Activated naive CD8-positive, alpha-beta T cell treated with anti-CD3 and anti-CD28 coated beads, Interleukin-2, amount 50 U/mL, for 24 hours (primary cell): ENCODE data around the gene SRPK2.
"Not testable (repeated sequence)": the region's sequence is repeated elsewhere in the genome, so short reads cannot be mapped to it uniquely, and the experiment has no call there.

Experiments used
- ATAC-seq: fragments of 150-1000 bp; cut with Tn5 transposase; one replicate; pipeline ENCODE4 v1.10.0; 2021
- DNase-seq: peaks from one replicate; pipeline ENCODE4 v3.0.0; 2021
- H3K27ac Mint-ChIP-seq: one replicate; pipeline ENCODE4 v1.8.0; 2021; ENCODE audit warnings: mild to moderate bottlenecking, mixed read lengths
- H3K27me3 Mint-ChIP-seq: one replicate; pipeline ENCODE4 v1.8.0; 2021; ENCODE audit warnings: mixed read lengths
- H3K36me3 Mint-ChIP-seq: one replicate; pipeline ENCODE4 v1.8.0; 2021; ENCODE audit warnings: low read depth, mixed read lengths
- H3K4me1 Mint-ChIP-seq: one replicate; pipeline ENCODE4 v1.8.0; 2021; ENCODE audit warnings: mixed read lengths
- H3K4me3 Mint-ChIP-seq: one replicate; pipeline ENCODE4 v1.8.0; 2021; ENCODE audit warnings: mild to moderate bottlenecking, moderate library complexity, mixed read lengths
- H3K9me3 Mint-ChIP-seq: one replicate; pipeline ENCODE4 v1.8.0; 2021; ENCODE audit warnings: mixed read lengths

The SRPK2 gene

DNA sequence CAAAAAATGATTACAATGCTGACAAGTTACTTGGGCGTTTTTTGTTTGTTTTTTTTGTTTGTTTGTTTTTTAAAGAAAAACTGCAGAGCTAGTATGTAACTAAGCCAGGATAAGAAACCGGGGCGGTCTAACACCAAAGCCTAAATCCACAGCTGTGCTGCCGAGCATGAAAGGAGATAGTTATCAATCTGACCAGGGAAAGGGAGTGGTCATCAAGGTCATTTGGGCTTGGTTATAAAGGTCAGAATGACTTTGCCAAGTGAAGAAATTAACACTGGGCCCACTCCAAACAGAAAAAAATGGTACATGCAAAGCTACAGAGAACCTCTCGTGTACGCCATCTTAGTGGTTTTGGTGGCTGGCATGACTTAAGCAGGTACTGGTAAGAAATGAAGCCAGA, 104.7 kb downstream of the SRPK2 start:
- ATAC-seq (no peak), DNase-seq (no peak)
- Mint-ChIP-seq H3K4me3 (no peak overlapping the region), H3K27me3 (no peaks in the 10 kb centered on the region), H3K4me1 (peaks cover 23% of the 10 kb centered on the region), H3K36me3 (no peaks in the 10 kb centered on the region), H3K9me3 (no peaks in the 10 kb centered on the region), H3K27ac (no peak overlapping the region)

- no peak overlapping the region for H3K4me3 Mint-ChIP-seq
- H3K36me3 Mint-ChIP-seq: no peaks in the 10 kb centered on the region
- peaks cover 21% of the 10 kb centered on the region for H3K4me1 Mint-ChIP-seq
- ATAC-seq: no peak
- DNase-seq: no peak
- H3K27ac Mint-ChIP-seq: no peak overlapping the region
- no peaks in the 10 kb centered on the region for H3K27me3 Mint-ChIP-seq
- H3K9me3 Mint-ChIP-seq: no peaks in the 10 kb centered on the region
Measured at GRCh38 chr7:105281966-105282365, 106.8 kb downstream of the SRPK2 start.

DNA sequence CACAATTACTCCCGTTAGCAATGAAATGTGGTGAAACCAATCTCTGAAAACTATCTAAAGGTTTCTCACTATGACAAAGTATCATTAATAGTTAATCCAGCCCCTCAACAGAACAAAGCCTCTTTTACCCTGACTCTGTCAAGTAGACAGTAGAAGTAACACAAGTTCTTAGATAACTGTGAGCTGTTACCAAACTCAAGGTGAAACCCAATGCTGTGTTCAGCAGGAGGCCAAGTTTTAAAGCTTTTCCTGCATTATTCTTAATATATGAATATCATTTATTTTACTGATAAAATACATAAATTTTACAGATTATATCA, 109.1 kb downstream of the SRPK2 start:
- Mint-ChIP-seq H3K36me3 (no peaks in the 10 kb centered on the region), H3K9me3 (no peaks in the 10 kb centered on the region), H3K4me1 (peaks cover 16% of the 10 kb centered on the region), H3K27ac (no peak overlapping the region), H3K27me3 (no peaks in the 10 kb centered on the region), H3K4me3 (no peak overlapping the region)
- ATAC-seq (no peak), DNase-seq (no peak)

GRCh38 chr7:105278973-105279687, 109.6 kb downstream of the SRPK2 start:
- H3K4me3 Mint-ChIP-seq: no peak overlapping the region

DNA sequence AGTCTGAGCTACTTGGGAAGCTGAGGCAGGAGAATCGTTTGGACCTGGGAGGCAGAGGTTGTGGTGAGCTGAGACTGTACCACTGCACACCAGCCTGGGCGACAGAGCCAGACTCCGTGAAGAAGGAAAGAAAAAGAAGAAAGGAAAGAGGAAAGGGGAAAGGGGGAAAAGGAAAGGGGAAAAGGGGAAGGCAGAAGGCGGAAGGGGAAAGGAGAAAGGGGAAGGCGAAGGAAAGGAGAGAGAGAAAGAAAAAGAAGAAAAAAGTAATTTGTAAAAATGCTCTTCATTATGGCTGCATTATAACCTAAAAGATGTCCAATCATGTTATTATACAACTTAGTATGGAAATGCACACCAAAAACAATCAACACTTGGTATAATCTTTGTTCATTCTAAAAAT, 110.2 kb downstream of the SRPK2 start:
- Mint-ChIP-seq H3K4me1 (peaks cover 14% of the 10 kb centered on the region), H3K36me3 (no peaks in the 10 kb centered on the region), H3K27ac (no peak overlapping the region), H3K4me3 (no peak overlapping the region), H3K27me3 (no peaks in the 10 kb centered on the region), H3K9me3 (no peaks in the 10 kb centered on the region)
- ATAC-seq (no peak), DNase-seq (no peak)

More at GRCh38 chr7:105278973-105279687, 109.6 kb downstream of the SRPK2 start:
- peak; percentile 59 for ATAC-seq
- Mint-ChIP-seq H3K27me3 (no peaks in the 10 kb centered on the region), H3K9me3 (no peaks in the 10 kb centered on the region), H3K27ac (no peak overlapping the region), H3K36me3 (no peaks in the 10 kb centered on the region), H3K4me1 (peaks cover 14% of the 10 kb centered on the region)
- DNase-seq: no peak

GRCh38 chr7:105277341-105277740, 111.4 kb downstream of the SRPK2 start:
- H3K4me1 Mint-ChIP-seq: peaks cover 17% of the 10 kb centered on the region
- no peak overlapping the region for H3K4me3 Mint-ChIP-seq
- no peaks in the 10 kb centered on the region for H3K9me3 Mint-ChIP-seq
- no peaks in the 10 kb centered on the region for H3K36me3 Mint-ChIP-seq
- no peaks in the 10 kb centered on the region for H3K27me3 Mint-ChIP-seq
- H3K27ac Mint-ChIP-seq: no peak overlapping the region
- ATAC-seq (no peak), DNase-seq (no peak)

DNA sequence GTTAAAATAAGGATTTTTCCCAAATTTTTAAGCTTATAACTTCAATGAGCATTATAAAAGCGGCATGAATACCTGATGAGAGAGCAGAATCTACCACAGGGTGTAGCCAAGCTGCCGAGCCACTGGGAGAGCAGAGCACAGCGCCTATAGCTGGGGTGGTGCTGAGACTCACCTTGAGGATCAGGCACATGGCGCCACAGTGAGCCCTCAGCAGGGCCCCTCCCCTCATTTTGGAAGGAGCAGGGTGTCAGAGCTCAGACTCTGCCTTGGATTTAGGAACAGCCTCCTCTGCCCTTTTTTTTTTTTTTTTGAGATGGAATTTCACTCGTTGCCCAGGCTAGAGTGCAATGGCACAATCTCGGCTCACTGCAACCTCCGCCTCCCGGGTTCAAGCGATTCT, 118.6 kb downstream of the SRPK2 start:
- no peak overlapping the region for H3K27ac Mint-ChIP-seq
- no peak for DNase-seq

GRCh38 chr7:105269397-105269796, 119.3 kb downstream of the SRPK2 start:
- H3K27me3 Mint-ChIP-seq: no peaks in the 10 kb centered on the region
- H3K4me1 Mint-ChIP-seq: peaks cover 49% of the 10 kb centered on the region
- DNase-seq (no peak), ATAC-seq (no peak)
- H3K9me3 Mint-ChIP-seq: no peaks in the 10 kb centered on the region
- peak overlapping the region; percentile 87 for H3K27ac Mint-ChIP-seq
- peak overlapping the region; percentile 79 for H3K4me3 Mint-ChIP-seq
- no peaks in the 10 kb centered on the region for H3K36me3 Mint-ChIP-seq

More for the DNA sequence above, 118.6 kb downstream of the SRPK2 start:
- no peaks in the 10 kb centered on the region for H3K27me3 Mint-ChIP-seq
- no peak for ATAC-seq
- peaks cover 45% of the 10 kb centered on the region for H3K4me1 Mint-ChIP-seq
- no peaks in the 10 kb centered on the region for H3K9me3 Mint-ChIP-seq
- no peaks in the 10 kb centered on the region for H3K36me3 Mint-ChIP-seq
- peak overlapping the region; percentile 79 for H3K4me3 Mint-ChIP-seq

- DNase-seq: no peak
- no peaks in the 10 kb centered on the region for H3K36me3 Mint-ChIP-seq
- H3K27me3 Mint-ChIP-seq: no peaks in the 10 kb centered on the region
- peak; percentile 47 for ATAC-seq
- H3K4me3 Mint-ChIP-seq: peak overlapping the region; percentile 79
- no peaks in the 10 kb centered on the region for H3K9me3 Mint-ChIP-seq
- peak overlapping the region; percentile 87 for H3K27ac Mint-ChIP-seq
- peaks cover 51% of the 10 kb centered on the region for H3K4me1 Mint-ChIP-seq
Measured at GRCh38 chr7:105268511-105269392, 120.0 kb downstream of the SRPK2 start.

- ATAC-seq (peak; percentile 89), DNase-seq (no peak)
- Mint-ChIP-seq H3K36me3 (no peaks in the 10 kb centered on the region), H3K4me3 (peak overlapping the region; percentile 79), H3K9me3 (no peaks in the 10 kb centered on the region), H3K27me3 (no peaks in the 10 kb centered on the region), H3K4me1 (peaks cover 56% of the 10 kb centered on the region), H3K27ac (peak overlapping the region; percentile 87)
Measured at GRCh38 chr7:105268056-105268455, 120.7 kb downstream of the SRPK2 start.

DNA sequence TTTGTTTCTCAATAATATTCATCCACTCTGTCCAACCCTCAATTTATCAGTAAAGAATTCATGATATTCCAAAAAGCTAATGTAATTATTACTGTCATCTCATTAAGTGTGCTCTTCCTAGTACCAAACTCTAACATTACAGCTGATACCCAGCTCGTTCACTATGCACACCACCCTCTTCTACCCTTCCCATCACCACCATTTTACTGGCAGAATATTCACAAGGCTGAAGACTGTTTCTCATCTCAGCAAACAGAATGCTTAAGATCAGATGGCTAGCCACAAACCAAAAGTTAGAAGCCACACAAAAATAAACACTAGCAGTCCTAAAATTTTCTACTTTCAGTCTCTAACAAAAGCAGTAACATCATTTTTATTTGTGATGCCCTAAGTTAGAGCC, 121.5 kb downstream of the SRPK2 start:
- no peaks in the 10 kb centered on the region for H3K9me3 Mint-ChIP-seq
- no peak for DNase-seq

GRCh38 chr7:105264707-105265106, 124.0 kb downstream of the SRPK2 start:
- Mint-ChIP-seq H3K9me3 (peaks cover 6% of the 10 kb centered on the region), H3K4me3 (no peak overlapping the region), H3K4me1 (peaks cover 54% of the 10 kb centered on the region), H3K27ac (no peak overlapping the region), H3K27me3 (no peaks in the 10 kb centered on the region), H3K36me3 (peaks cover 13% of the 10 kb centered on the region)
- DNase-seq (no peak), ATAC-seq (no peak)

More for the DNA sequence above, 121.5 kb downstream of the SRPK2 start:
- peak overlapping the region; percentile 16 for H3K27ac Mint-ChIP-seq
- H3K27me3 Mint-ChIP-seq: no peaks in the 10 kb centered on the region
- peaks cover 53% of the 10 kb centered on the region for H3K4me1 Mint-ChIP-seq
- no peak for ATAC-seq
- H3K4me3 Mint-ChIP-seq: peak overlapping the region; percentile 53
- H3K36me3 Mint-ChIP-seq: no peaks in the 10 kb centered on the region

- DNase-seq (no peak), ATAC-seq (no peak)
- no peak overlapping the region for H3K4me3 Mint-ChIP-seq
- peaks cover 47% of the 10 kb centered on the region for H3K4me1 Mint-ChIP-seq
- peaks cover 20% of the 10 kb centered on the region for H3K36me3 Mint-ChIP-seq
- H3K27me3 Mint-ChIP-seq: no peaks in the 10 kb centered on the region
- H3K27ac Mint-ChIP-seq: no peak overlapping the region
- peaks cover 6% of the 10 kb centered on the region for H3K9me3 Mint-ChIP-seq
Measured at GRCh38 chr7:105261689-105262088, 127.0 kb downstream of the SRPK2 start.

DNA sequence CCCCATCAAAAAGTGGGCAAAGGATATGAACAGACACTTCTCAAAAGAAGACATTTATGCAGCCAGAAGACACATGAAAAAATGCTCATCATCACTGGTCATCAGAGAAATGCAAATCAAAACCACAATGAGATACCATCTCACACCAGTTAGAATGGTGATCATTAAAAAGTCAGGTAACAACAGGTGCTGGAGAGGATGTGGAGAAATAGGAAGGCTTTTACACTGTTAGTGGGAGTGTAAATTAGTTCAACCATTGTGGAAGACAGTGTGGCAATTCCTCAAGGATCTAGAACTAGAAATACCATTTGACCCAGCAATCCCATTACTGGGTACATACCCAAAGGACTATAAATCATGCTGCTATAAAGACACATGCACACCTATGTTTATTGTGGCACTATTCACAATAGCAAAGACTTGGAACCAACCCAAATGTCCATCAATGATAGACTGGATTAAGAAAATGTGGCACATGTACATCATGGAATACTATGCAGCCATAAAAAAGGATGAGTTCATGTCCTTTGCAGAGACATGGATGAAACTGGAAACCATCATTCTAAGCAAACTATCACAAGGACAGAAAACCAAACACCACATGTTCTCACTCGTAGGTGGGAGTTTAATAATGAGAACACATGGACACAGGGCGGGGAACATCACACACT, 128.4 kb downstream of the SRPK2 start:
- H3K27me3 Mint-ChIP-seq, H3K9me3 Mint-ChIP-seq, DNase-seq, ATAC-seq, H3K4me3 Mint-ChIP-seq, H3K27ac Mint-ChIP-seq: not testable (repeated sequence)
- peaks cover 20% of the 10 kb centered on the region for H3K36me3 Mint-ChIP-seq
- peaks cover 47% of the 10 kb centered on the region for H3K4me1 Mint-ChIP-seq

- DNase-seq, H3K27me3 Mint-ChIP-seq, ATAC-seq, H3K27ac Mint-ChIP-seq, H3K4me3 Mint-ChIP-seq, H3K9me3 Mint-ChIP-seq: not testable (repeated sequence)
- H3K36me3 Mint-ChIP-seq: peaks cover 20% of the 10 kb centered on the region
- peaks cover 42% of the 10 kb centered on the region for H3K4me1 Mint-ChIP-seq
Measured at GRCh38 chr7:105258919-105259318, 129.8 kb downstream of the SRPK2 start.
